OCI-LY7 (cell line): ENCODE results near the gene PRIMA1. TPM values are rescaled to one million over a fixed set of nuclear protein-coding genes. Genes with fewer than 3 reads are reported as not detected.

Experiments
- BruUV-seq: library from RNA; stranded (reverse); fragments of 400-500 nt; replicated peaks from 2 replicates; lab custom pipeline; 2021; lab: Mats Ljungman, UMichigan
- CTCF ChIA-PET: fragments of 300-600 bp; sonication (Branson Sonifier 250); formaldehyde crosslinking; loops from one replicate; lab custom pipeline; 2022; ENCODE audit warnings: antibody characterized with exemption; ENCODE audit not compliant: unreplicated experiment; lab: Charles Lee
- POLR2A ChIA-PET: fragments of 300-600 bp; sonication (Branson Sonifier 250); formaldehyde crosslinking; loops from one replicate; lab custom pipeline; 2022; ENCODE audit warnings: antibody characterized with exemption; lab: Charles Lee
- DNase-seq: peaks from one replicate; pipeline ENCODE4 v3.0.0-alpha.2; 2015; ENCODE audit warnings: low spot score
- H2AFZ ChIP-seq: fragments of 200-600 bp; sonication (generic), shearing (Covaris generic); 2 replicates; pipeline ENCODE4 v1.6.1; 2014; ENCODE audit warnings: mild to moderate bottlenecking, antibody characterized with exemption, low read length, moderate library complexity
- H3K27ac ChIP-seq: fragments of 200-600 bp; sonication (generic); 2 replicates; pipeline ENCODE4 v1.5.1; 2014; ENCODE audit warnings: mixed run types, low read depth, mild to moderate bottlenecking, moderate library complexity, low read length, inconsistent platforms; ENCODE audit not compliant: poor library complexity, severe bottlenecking
- H3K36me3 ChIP-seq: fragments of 200-600 bp; sonication (generic); 2 replicates; pipeline ENCODE4 v1.6.1; 2014; ENCODE audit warnings: mild to moderate bottlenecking, antibody characterized with exemption, low read length, moderate library complexity, mixed read lengths; ENCODE audit not compliant: insufficient read depth
- H3K4me1 ChIP-seq: fragments of 200-600 bp; sonication (generic); 2 replicates; pipeline ENCODE4 v1.5.1; 2014; ENCODE audit warnings: mild to moderate bottlenecking, low read length; ENCODE audit not compliant: insufficient read depth, poor library complexity, severe bottlenecking
- H3K4me2 ChIP-seq: fragments of 200-600 bp; sonication (generic); 2 replicates; pipeline ENCODE4 v1.6.1; 2014; ENCODE audit warnings: mild to moderate bottlenecking, low read length
- H3K4me3 ChIP-seq: fragments of 200-600 bp; sonication (generic); 2 replicates; pipeline ENCODE4 v1.5.1; 2014; ENCODE audit warnings: mild to moderate bottlenecking, low read depth, low read length; ENCODE audit not compliant: poor library complexity, severe bottlenecking
- H3K79me2 ChIP-seq: fragments of 200-600 bp; sonication (generic); 2 replicates; pipeline ENCODE4 v1.6.1; 2016; ENCODE audit warnings: low read depth, mild to moderate bottlenecking, low read length, moderate library complexity, mixed read lengths; ENCODE audit not compliant: insufficient read depth
- H3K9me2 ChIP-seq: fragments of 200-600 bp; sonication (generic); 2 replicates; pipeline ENCODE4 v1.6.1; 2016; ENCODE audit warnings: mild to moderate bottlenecking, low read length, mixed read lengths; ENCODE audit not compliant: insufficient read depth
- H3K9me3 ChIP-seq: fragments of 200-600 bp; sonication (generic); 2 replicates; pipeline ENCODE4 v1.6.1; 2014; ENCODE audit warnings: mild to moderate bottlenecking, mixed run types, low read length, mixed read lengths
- H4K20me1 ChIP-seq: fragments of 200-600 bp; sonication (generic); 2 replicates; pipeline ENCODE4 v1.6.1; 2014; ENCODE audit warnings: mild to moderate bottlenecking, antibody characterized with exemption, low read length, moderate library complexity, mixed read lengths; ENCODE audit not compliant: insufficient read depth
- CTCF ChIP-seq: fragments of 200-600 bp; sonication (generic); conservative IDR thresholded peaks from 2 replicates; pipeline ENCODE4 v1.5.1; 2014; ENCODE audit warnings: mild to moderate bottlenecking, antibody characterized with exemption, low read length, moderate library complexity, mixed read lengths
- EZH2phosphoT487 ChIP-seq: fragments of 200-600 bp; sonication (generic); IDR thresholded peaks from 2 replicates; pipeline ENCODE4 v1.6.1; 2018; ENCODE audit warnings: low read depth, borderline replicate concordance, mild to moderate bottlenecking, mixed run types, antibody characterized with exemption, low read length, moderate library complexity, mixed read lengths
- intact Hi-C: fragments of 100-400 bp; cut with micrococcal nuclease; formaldehyde crosslinking; loops from one replicate; pipeline ENCODE4 v1.10.0; 2022; ENCODE audit not compliant: unreplicated experiment
- total RNA-seq, 2 experiments: library from RNA; depleted of rRNA in 1 of 2; stranded (reverse); fragments of >200 nt in 1 of 2; shearing (Covaris generic) in 1 of 2; gene quantifications; 2 replicates each; pipeline ENCODE4 v1.2.3, GENCODE V29; 2014 to 2022

The PRIMA1 gene
- total RNA-seq, 2 experiments from 2014 or later: not detected

GRCh38 chr14:93700928-93701327 lies 87.4 kb downstream of the PRIMA1 start:
- Histone ChIP-seq H3K4me2 (no peak overlapping the region), H3K79me2 (no peaks in the 10 kb centered on the region), H3K9me2 (no peaks in the 10 kb centered on the region), H2AFZ (no peak overlapping the region), H3K9me3 (no peaks in the 10 kb centered on the region), H3K4me3 (no peak overlapping the region), H3K4me1 (no peaks in the 10 kb centered on the region), H3K27ac (no peak overlapping the region), H4K20me1 (no peaks in the 10 kb centered on the region), H3K36me3 (no peaks in the 10 kb centered on the region)
- TF ChIP-seq EZH2phosphoT487 (no peak), CTCF (no peak)
- CTCF ChIA-PET: no interaction called here
- intact Hi-C loops: no loop called here
- POLR2A ChIA-PET: interaction anchor here (0.7 kb wide), 1 partner anchor 421 kb away, joined by 4 read pairs; no protein-coding TSS in a partner anchor
- DNase-seq: no peak
- BruUV-seq: no TSS peak

GRCh38 chr14:93693914-93694313 lies 94.4 kb downstream of the PRIMA1 start:
- ChIA-PET CTCF (no interaction called here), POLR2A (no interaction called here)
- H4K20me1 ChIP-seq: no peaks in the 10 kb centered on the region
- no peaks in the 10 kb centered on the region for H3K9me3 ChIP-seq
- intact Hi-C loops: no loop called here
- H3K4me1 ChIP-seq: no peaks in the 10 kb centered on the region
- no peak overlapping the region for H3K4me2 ChIP-seq
- TF ChIP-seq EZH2phosphoT487: no peak
- TF ChIP-seq CTCF: no peak
- no peak overlapping the region for H2AFZ ChIP-seq
- no peaks in the 10 kb centered on the region for H3K79me2 ChIP-seq
- H3K4me3 ChIP-seq: no peak overlapping the region
- no peak for DNase-seq
- BruUV-seq: no TSS peak
- H3K27ac ChIP-seq: no peak overlapping the region
- H3K36me3 ChIP-seq: no peaks in the 10 kb centered on the region
- no peaks in the 10 kb centered on the region for H3K9me2 ChIP-seq

- no peak for DNase-seq
- H3K79me2 ChIP-seq: no peaks in the 10 kb centered on the region
- H3K4me1 ChIP-seq: no peaks in the 10 kb centered on the region
- intact Hi-C loops: no loop called here
- no peaks in the 10 kb centered on the region for H3K9me3 ChIP-seq
- TF ChIP-seq EZH2phosphoT487: no peak
- peak; percentile 38 for TF ChIP-seq CTCF
- H3K27ac ChIP-seq: no peak overlapping the region
- H3K4me3 ChIP-seq: no peak overlapping the region
- no peak overlapping the region for H2AFZ ChIP-seq
- ChIA-PET CTCF (no interaction called here), POLR2A (no interaction called here)
- no peaks in the 10 kb centered on the region for H3K9me2 ChIP-seq
- BruUV-seq: no TSS peak
- no peak overlapping the region for H3K4me2 ChIP-seq
- H4K20me1 ChIP-seq: no peaks in the 10 kb centered on the region
- no peaks in the 10 kb centered on the region for H3K36me3 ChIP-seq
These were observed 97.1 kb downstream of the PRIMA1 start for GRCh38 chr14:93691042-93691780.
